Small intestine (tissue), 7 donors: ENCODE measurements around the gene LARGE1. TPM values are rescaled to one million over a fixed set of nuclear protein-coding genes. Genes with fewer than 3 reads are reported as not detected.

Experiments
- DNase-seq, 2 donors: peaks; one replicate each; pipeline versions ENCODE4 v3.0.0 to v3.0.0-alpha.2; 2013
- FAIRE-seq: peaks from 2 replicates; lab custom pipeline; 2012; peaks lifted over from hg19 to GRCh38; lab: Jason Lieb, UNC
- H3K27ac ChIP-seq, 3 donors: one replicate each; pipeline ENCODE4 v1.5.1; 2013; ENCODE audit warnings: low read length in 2 of 3, mild to moderate bottlenecking in 2 of 3, control low read depth in 1 of 3, inconsistent platforms in 1 of 3, low read depth in 1 of 3, moderate library complexity in 1 of 3
- H3K27me3 ChIP-seq, 3 donors: one replicate each; pipeline ENCODE4 v1.6.1; 2013; ENCODE audit warnings: low read length in 3 of 3, inconsistent platforms in 1 of 3; ENCODE audit not compliant: control insufficient read depth in 3 of 3, insufficient read depth in 3 of 3
- H3K36me3 ChIP-seq, 3 donors: one replicate each; pipeline ENCODE4 v1.6.1; 2013; ENCODE audit warnings: low read length in 3 of 3, inconsistent platforms in 1 of 3, low read depth in 1 of 3, mild to moderate bottlenecking in 1 of 3, moderate library complexity in 1 of 3; ENCODE audit not compliant: control insufficient read depth in 3 of 3, insufficient read depth in 2 of 3
- H3K4me1 ChIP-seq, 3 donors: one replicate each; pipeline ENCODE4 v1.6.1; 2013; ENCODE audit warnings: low read length in 2 of 3, inconsistent platforms in 1 of 3, low read depth in 1 of 3, mild to moderate bottlenecking in 1 of 3, moderate library complexity in 1 of 3; ENCODE audit not compliant: control insufficient read depth in 3 of 3, insufficient read depth in 2 of 3
- H3K4me3 ChIP-seq, 3 donors: one replicate each; pipeline ENCODE4 v1.5.1; 2013; ENCODE audit warnings: low read length in 3 of 3, control low read depth in 1 of 3, inconsistent platforms in 1 of 3, low read depth in 1 of 3, mild to moderate bottlenecking in 1 of 3, moderate library complexity in 1 of 3
- H3K9me3 ChIP-seq, 2 donors: one replicate each; pipeline ENCODE4 v1.6.1; 2013; ENCODE audit warnings: low read depth in 1 of 2, low read length in 1 of 2; ENCODE audit not compliant: control insufficient read depth in 2 of 2, insufficient read depth in 1 of 2
- WGBS, 3 donors: extraction: QIAGEN DNeasy Blood & Tissue Kit; methylation state at CpG; one replicate each; pipeline ENCODE4 v1.1.7; 2013; 5-methylcytosine and 5-hydroxymethylcytosine counted together
- polyA plus RNA-seq, 4 donors: library from polyadenylated mRNA; stranded (reverse) in 3 of 4; unstranded in 1 of 4; fragments of 200-250 nt in 3 of 4; fragments of 120-200 nt in 1 of 4; gene quantifications; one replicate each; pipeline versions ENCODE4 v1.2.1 to v1.2.3, GENCODE V29; 2013
- donor health status: healthy with polysubstance abuse.
- donor health status: control.
- donor health status: control.
- donor health status: Bipolar disorder and iron deficiency.
- donor health status: healthy.

LARGE1 gene
- polyA plus RNA-seq, 4 donors, result 5.1 to 18.8 (median 8.0) TPM

DNA sequence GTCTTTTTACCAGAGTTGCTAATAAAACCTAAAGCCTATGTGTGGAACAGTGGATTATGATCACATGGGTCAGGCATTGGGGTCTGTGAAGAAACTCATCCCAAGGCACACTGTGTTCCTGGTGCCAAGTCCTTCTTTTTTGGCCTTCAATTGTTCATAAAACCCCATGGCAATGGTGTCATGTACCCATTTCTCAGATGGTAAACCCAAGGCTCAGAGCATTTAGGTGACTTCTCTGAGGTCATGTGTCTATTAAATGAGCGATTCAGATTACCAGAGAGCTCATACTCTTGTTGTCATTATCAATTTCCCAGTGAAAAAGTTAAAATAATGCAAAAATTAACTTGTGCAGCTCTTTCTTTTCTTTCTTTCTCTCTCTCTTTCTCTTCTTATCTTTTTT lies 589.3 kb downstream of the LARGE1 start:
- no peak for FAIRE-seq
- H3K36me3 ChIP-seq, result peaks cover 0 to 11% (median 0%) of the 10 kb centered on the region in 3 donors
- H3K4me3 ChIP-seq, result no peak overlapping the region
- no peak for DNase-seq
- no peak overlapping the region for H3K27ac ChIP-seq
- H3K27me3 ChIP-seq, result no peaks in the 10 kb centered on the region
- WGBS, 3 donors, result 89 to 92% (median 89%) methylated on average over 1 of the region's 1 CpG
- peaks cover 0 to 2% (median 0%) of the 10 kb centered on the region in 3 donors for H3K4me1 ChIP-seq
- peaks cover 0 to 6% of the 10 kb centered on the region in 2 donors for H3K9me3 ChIP-seq

DNA sequence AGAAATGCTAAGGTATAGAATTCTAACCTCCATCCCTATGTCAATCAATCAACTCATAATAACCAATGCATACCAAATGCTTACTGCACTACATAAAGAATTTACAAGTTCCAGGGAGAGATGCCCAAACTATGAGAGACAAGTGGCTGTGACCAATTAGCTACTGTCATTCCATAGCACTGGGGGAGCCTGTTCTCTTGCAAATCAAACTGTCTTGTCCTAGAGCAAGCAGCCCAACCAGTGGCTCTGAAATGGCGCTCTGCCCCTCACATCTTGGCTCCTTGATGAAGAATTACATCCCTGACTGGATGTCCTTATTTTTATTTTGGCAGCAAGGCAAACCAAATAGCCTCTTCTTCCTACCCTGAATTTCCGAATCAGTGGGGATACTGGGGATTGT lies 589.7 kb downstream of the LARGE1 start:
- no peak overlapping the region for H3K27ac ChIP-seq
- peaks cover 0 to 3% of the 10 kb centered on the region in 2 donors for H3K9me3 ChIP-seq
- no peak overlapping the region for H3K4me3 ChIP-seq
- WGBS, 3 donors, result 93 to 100% (median 95%) methylated on average over 2 of the region's 2 CpGs
- no peak for DNase-seq
- H3K36me3 ChIP-seq, result peaks cover 0 to 10% (median 0%) of the 10 kb centered on the region in 3 donors
- H3K4me1 ChIP-seq, result peaks cover 0 to 2% (median 0%) of the 10 kb centered on the region in 3 donors
- no peak for FAIRE-seq
- no peaks in the 10 kb centered on the region for H3K27me3 ChIP-seq

DNA sequence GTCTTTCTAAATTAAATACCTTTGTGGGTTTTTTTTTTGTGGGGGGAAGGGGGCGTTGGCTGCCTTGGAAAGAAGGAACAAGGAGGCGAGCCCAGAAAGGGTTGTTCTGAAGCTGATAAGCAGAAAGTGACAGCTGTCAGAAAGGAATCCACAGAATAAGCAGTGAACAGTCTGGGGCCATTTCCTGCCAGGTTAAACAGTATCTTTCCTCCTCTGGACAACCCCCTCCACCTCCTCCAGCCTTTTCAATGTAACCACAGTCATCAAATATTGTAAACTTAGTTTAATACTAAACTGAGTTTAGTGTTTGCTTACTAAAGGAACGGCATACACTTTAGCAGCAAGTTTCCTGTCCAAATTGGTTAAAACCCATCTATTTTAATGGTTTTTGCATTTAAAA lies 590.9 kb downstream of the LARGE1 start:
- DNase-seq (peak; percentile 18 to 39), FAIRE-seq (no peak)
- Histone ChIP-seq H3K36me3 (peaks cover 0 to 6% (median 0%) of the 10 kb centered on the region in 3 donors), H3K9me3 (no peaks in the 10 kb centered on the region), H3K27ac (no peak overlapping the region), H3K27me3 (no peaks in the 10 kb centered on the region), H3K4me3 (no peak overlapping the region), H3K4me1 (peaks cover 0 to 2% (median 0%) of the 10 kb centered on the region in 3 donors)
- whole genome bisulfite sequencing, 3 donors, result 42 to 55% (median 55%) methylated on average over 3 of the region's 3 CpGs

DNA sequence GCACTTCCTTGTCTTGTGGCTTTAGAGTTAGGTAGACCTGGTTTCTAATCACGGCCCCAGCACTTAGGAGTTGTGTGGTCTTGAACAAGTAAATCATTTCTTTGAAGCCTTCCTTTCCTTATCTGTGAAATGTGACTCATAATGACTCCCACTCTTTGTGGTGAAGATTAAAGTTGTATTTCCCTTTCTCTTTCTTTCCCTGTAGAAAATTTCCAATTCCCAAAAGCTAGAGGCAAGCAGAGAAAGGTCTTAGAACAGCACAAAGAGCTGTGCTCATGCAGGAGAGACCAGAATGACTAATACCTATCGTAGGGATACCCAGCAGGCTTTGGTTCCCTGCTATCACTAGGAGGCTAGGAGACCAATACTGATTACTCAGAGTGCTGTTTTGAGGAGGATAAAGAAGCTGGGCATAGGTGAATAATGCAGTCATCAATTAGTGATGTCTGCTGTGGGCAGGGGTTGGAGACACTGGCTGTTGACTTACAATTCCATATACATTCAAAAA lies 591.4 kb downstream of the LARGE1 start:
- DNase-seq (peak; percentile 10 to 25), FAIRE-seq (no peak)
- WGBS, 3 donors, result 26 to 43% (median 35%) methylated on average over 2 of the region's 2 CpGs
- Histone ChIP-seq H3K4me3 (no peak overlapping the region), H3K36me3 (peaks cover 0 to 6% (median 0%) of the 10 kb centered on the region in 3 donors), H3K27me3 (no peaks in the 10 kb centered on the region), H3K4me1 (peaks cover 0 to 2% (median 0%) of the 10 kb centered on the region in 3 donors), H3K9me3 (no peaks in the 10 kb centered on the region), H3K27ac (peak overlapping the region in 1 of 3 donors; percentile 26)

DNA sequence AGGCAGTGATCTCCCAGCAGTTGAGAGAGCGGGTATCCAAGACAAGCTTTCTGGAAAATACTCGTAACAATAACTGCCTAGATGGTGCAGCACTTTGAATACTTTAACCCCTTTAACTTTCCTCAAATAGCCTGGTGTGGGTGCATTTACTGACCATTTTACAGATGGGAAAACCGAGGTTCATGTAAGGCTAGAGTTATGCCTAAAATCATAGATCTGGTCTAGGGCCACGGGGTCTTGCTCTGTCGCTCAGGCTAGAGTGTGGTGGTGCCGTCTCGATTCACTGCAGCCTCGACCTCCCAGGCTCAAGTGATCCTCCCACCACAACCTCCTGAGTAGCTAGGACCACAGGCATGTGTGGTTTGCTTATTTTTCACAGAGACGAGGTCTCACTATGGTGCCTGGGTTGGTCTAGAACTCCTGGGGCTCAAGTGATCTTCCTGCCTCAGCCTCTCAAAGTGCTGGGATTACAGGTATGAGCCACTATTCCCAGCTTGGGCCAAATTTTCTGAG lies 592.9 kb downstream of the LARGE1 start:
- DNase-seq (no peak), FAIRE-seq (no peak)
- Histone ChIP-seq H3K27ac (no peak overlapping the region), H3K36me3 (peaks cover 0 to 6% (median 0%) of the 10 kb centered on the region in 3 donors), H3K27me3 (no peaks in the 10 kb centered on the region), H3K4me1 (peaks cover 0 to 2% (median 0%) of the 10 kb centered on the region in 3 donors), H3K4me3 (no peak overlapping the region), H3K9me3 (no peaks in the 10 kb centered on the region)
- 87 to 95% (median 89%) methylated on average over 9 of the region's 9 CpGs for WGBS, 3 donors

DNA sequence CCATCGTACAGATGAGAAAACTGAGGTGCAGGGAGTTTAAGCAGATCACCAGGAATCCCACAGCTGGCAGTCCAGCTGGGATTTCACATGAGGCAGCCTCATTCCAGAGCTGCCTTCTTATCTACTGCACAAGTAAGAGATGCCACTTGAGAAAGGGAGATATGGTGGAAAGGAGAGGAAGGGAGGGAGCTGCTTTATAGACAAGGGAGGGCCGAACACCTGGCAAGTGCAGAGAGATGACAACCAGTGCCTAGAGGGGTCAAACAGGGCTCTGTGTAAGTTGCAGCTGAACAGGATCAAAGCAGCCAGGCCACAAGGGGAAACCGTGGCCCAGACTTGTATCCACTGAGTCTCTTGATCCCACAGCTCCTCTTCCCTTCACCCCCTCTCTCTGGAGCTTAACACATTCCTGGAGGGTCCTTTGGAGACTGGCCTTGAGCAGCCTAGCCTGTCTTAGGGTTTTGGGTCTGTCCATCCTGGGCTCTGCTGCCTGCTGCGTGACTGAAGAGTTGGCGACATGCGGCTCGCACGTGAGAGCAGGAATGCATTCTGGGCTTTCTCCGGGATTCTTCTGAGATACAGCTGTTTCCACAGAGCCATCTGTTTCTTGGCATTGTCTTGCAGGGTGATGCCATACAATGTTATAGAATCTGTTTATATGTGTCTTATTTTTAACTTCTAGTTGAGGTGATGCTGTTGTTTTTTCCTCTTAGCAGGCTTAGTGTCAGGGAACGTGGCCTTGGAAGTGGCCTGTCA lies 593.6 kb downstream of the LARGE1 start:
- FAIRE-seq, result no peak
- WGBS, 3 donors, result 85 to 92% (median 86%) methylated on average over 10 of the region's 10 CpGs
- peaks cover 0 to 6% (median 0%) of the 10 kb centered on the region in 3 donors for H3K36me3 ChIP-seq
- no peaks in the 10 kb centered on the region for H3K9me3 ChIP-seq
- H3K27ac ChIP-seq, result no peak overlapping the region
- no peaks in the 10 kb centered on the region for H3K27me3 ChIP-seq
- DNase-seq, result no peak
- no peak overlapping the region for H3K4me3 ChIP-seq
- peaks cover 0 to 2% (median 0%) of the 10 kb centered on the region in 3 donors for H3K4me1 ChIP-seq

DNA sequence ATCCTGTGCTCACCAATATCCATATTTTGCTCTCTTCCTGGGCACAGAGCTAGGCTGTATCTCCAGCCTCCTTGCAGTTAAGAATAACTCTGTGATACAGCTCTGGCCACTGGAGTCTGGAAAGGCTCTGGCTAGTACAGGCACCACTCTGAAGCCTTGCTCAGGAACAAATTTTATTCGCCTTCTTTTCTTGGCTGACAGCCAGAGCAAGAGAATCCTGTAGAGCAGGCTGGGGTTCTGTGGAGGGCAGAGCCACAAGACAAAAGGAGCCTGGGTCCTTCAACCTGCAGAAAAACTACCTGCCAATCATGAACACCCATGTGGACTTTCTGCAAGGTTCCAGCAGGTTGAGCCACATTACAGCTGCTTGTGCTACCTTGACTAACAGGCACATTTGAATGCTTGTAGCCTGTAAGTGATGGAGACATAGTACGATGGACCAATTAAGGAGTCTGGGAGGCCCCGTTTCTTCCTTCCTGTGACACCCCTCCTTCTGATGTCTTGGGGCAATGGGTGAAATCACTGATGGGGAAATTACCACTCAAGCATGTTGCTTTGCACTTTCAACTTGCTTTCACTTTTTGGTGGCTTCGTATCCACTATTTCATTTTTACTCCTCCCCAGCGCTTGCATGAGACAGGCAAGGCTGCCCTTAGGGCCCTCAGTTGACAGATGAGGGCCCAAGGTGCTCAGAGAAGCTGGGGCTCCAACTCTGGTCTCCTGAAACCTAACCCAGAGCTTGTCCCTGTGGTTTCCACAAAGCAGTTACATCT lies 594.9 kb downstream of the LARGE1 start:
- Histone ChIP-seq H3K27me3 (no peaks in the 10 kb centered on the region), H3K9me3 (no peaks in the 10 kb centered on the region), H3K4me3 (no peak overlapping the region), H3K4me1 (peaks cover 0 to 2% (median 0%) of the 10 kb centered on the region in 3 donors), H3K27ac (no peak overlapping the region), H3K36me3 (peaks cover 0 to 6% (median 0%) of the 10 kb centered on the region in 3 donors)
- FAIRE-seq (no peak), DNase-seq (no peak)
- WGBS, 3 donors, result 70 to 92% (median 77%) methylated on average over 5 of the region's 5 CpGs

DNA sequence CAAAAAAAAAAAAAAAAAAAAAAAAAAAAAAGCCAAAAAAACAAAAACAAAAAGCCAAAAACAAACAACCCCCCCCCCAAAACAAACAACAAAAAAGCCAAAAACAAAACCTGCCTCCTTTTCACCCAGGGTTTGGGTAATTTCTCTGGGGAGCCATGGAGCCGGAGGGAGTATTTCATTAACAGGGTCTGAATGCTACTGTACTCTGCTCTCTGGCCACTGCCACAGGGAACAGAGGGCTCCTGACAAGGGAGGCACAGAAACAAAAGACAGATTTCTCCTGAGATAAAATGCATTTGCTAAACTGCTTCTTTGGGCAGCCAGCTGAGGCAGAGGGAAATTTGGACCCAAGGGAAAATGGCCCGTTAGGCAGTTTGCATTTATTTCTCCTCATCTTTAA lies 596.0 kb downstream of the LARGE1 start:
- Histone ChIP-seq H3K4me3 (no peak overlapping the region), H3K27ac (no peak overlapping the region), H3K36me3 (peaks cover 0 to 8% (median 0%) of the 10 kb centered on the region in 3 donors), H3K9me3 (no peaks in the 10 kb centered on the region), H3K27me3 (no peaks in the 10 kb centered on the region), H3K4me1 (peaks cover 0 to 2% (median 0%) of the 10 kb centered on the region in 3 donors)
- DNase-seq (no peak), FAIRE-seq (no peak)
- whole genome bisulfite sequencing, 3 donors, result 86 to 100% (median 90%) methylated on average over 2 of the region's 2 CpGs
